OCI-LY7 (cell line): Measurements from ENCODE around the gene CENPA.

Experiments used
- CTCF ChIP-seq: fragments of 200-600 bp; sonication (generic); conservative IDR thresholded peaks from 2 replicates; pipeline ENCODE4 v1.5.1; 2014; ENCODE audit warnings: mild to moderate bottlenecking, antibody characterized with exemption, low read length, moderate library complexity, mixed read lengths
- EZH2phosphoT487 ChIP-seq: fragments of 200-600 bp; sonication (generic); IDR thresholded peaks from 2 replicates; pipeline ENCODE4 v1.6.1; 2018; ENCODE audit warnings: low read depth, borderline replicate concordance, mild to moderate bottlenecking, mixed run types, antibody characterized with exemption, low read length, moderate library complexity, mixed read lengths

GRCh38 chr2:26740890-26741302, 45.0 kb upstream of the CENPA start:
- TF ChIP-seq CTCF (no peak), EZH2phosphoT487 (no peak)
